HG03060 (cell line): Measurements from ENCODE around the gene POTEH.
"Not testable (repeated sequence)": the region's sequence is repeated elsewhere in the genome, so short reads cannot be mapped to it uniquely, and the experiment has no call there.

Experiments
- ATAC-seq: cut with Tn5 transposase; IDR thresholded peaks from one replicate; pipeline ENCODE4 v1.9.1; 2021; ENCODE audit warnings: low read depth, moderate number of reproducible peaks; ENCODE audit not compliant: unreplicated experiment

Gene POTEH

GRCh38 chr22:15689749-15690125 is at the start of gene POTEH:
TSS of gene POTEH (plus strand) at chr22:15690026. CDS start at chr22:15690078, 52 bp downstream.
- ATAC-seq = not testable (repeated sequence)

DNA sequence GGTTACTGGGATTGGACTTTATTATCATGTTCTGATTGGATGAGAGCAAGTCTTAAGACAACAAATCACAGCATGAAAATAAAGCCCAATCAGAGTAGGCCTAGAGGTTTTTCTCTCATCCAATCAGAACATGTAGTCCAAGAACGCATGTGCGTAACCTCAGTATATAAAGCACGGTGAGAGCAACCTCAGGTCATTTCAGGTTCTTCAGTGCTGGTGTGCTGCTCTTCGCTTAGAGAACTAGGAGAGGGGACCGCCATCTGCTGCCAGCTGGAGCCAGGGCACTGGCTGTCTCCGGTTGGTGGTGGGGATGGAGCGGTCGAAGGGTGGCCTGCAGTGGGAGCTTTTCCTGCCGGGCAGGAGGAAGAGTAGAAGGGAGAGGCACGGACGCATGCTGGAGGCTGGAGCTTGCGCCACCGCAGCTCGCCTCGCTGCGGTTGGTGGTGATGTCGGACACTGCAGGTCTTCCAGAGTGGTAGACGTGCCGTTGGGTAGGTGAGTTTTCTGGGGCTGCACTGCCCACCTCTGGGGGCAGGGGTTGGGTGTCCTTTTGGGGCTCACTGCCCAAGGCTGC is 47.5 kb upstream of the POTEH start:
- ATAC-seq = not testable (repeated sequence)

GRCh38 chr22:15651954-15652353 is 37.9 kb upstream of the POTEH start:
- ATAC-seq = not testable (repeated sequence)

GRCh38 chr22:15652738-15653137 is 37.1 kb upstream of the POTEH start:
- ATAC-seq = not testable (repeated sequence)

GRCh38 chr22:15653241-15653640 is 36.6 kb upstream of the POTEH start:
- not testable (repeated sequence) for ATAC-seq

DNA sequence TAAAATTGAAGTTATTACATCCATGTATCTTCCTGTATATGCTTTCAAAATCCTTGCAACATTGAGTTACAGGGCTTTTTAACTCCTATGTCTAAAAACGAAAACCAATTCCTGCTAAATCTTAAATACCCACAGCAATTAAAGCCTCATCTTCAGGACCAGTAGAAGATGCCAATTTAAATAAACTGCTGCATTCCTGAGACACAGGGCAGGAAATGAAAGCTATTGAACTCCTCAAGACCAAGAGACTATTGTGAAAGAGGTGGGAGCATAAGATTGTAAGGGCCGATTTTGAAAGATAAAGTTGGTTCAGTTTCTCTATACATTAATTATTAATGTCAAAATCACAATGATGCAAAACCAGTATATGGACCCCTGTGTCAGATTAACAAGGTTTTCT is 28.7 kb upstream of the POTEH start:
- ATAC-seq = not testable (repeated sequence)

- ATAC-seq = not testable (repeated sequence)
Observed at GRCh38 chr22:15664682-15665081, 25.1 kb upstream of the POTEH start.

GRCh38 chr22:15665478-15665877 is 24.3 kb upstream of the POTEH start:
- ATAC-seq = not testable (repeated sequence)

- ATAC-seq = not testable (repeated sequence)
Observed at GRCh38 chr22:15669430-15669829, 20.4 kb upstream of the POTEH start.

DNA sequence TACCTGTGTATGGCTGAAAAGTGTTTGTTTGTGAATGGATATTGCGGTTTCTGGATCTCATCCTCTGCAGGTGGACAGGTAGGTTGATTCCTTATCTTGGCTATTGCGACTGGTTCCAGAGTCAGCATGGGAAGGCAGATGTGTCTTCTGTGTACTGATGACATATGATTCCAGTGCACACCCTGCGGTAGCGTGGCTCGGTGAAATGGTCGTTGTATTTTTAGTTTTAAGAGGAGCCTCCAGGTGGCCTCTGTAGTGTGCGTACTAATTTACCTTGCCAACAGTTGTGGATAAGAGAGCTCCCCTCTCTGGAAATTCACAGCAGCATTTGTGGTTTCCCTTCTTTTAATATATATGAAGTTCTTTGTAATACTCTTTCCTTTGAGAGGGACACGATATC is 10.1 kb upstream of the POTEH start:
- not testable (repeated sequence) for ATAC-seq

DNA sequence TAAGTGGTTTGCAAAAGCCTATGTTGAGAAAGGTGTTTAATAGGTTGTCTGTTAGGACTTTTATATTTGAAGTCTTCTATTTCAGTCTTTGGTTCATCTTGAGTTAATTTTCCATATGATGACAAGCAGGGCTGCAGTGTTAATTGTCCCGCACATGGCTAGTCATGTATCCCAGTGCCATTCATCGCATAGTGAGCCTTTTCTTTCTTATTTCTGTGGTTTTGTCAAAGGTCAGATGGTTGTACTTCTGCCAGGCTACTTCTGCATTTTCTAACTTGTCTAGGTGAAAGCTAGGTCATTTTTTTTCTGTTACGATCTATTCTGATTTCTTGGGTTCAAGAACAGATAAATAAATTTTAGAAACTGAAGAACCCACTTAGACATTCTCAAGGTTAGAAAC is 5.7 kb upstream of the POTEH start:
- ATAC-seq = not testable (repeated sequence)

- not testable (repeated sequence) for ATAC-seq
Observed at GRCh38 chr22:15684695-15685094, 5.1 kb upstream of the POTEH start.

DNA sequence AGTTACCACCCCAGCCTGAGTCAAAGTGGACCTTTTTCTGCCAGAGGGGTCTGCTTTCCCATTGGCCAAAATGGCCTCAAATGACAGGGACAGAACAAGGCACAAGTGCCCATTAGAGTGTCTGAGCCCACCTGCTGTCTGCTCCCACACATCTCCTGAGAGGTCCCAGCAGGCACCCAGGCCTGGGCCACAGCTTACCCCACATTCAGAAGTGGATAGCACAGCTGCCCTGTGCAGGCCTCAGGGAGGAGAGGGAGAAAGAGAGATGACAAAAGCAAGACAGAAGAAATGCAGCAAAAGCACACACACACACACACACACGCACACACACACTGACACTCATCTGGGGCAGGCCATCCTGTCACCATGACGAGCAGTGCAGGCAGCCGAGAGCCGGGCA is 4.2 kb upstream of the POTEH start:
- ATAC-seq = not testable (repeated sequence)

DNA sequence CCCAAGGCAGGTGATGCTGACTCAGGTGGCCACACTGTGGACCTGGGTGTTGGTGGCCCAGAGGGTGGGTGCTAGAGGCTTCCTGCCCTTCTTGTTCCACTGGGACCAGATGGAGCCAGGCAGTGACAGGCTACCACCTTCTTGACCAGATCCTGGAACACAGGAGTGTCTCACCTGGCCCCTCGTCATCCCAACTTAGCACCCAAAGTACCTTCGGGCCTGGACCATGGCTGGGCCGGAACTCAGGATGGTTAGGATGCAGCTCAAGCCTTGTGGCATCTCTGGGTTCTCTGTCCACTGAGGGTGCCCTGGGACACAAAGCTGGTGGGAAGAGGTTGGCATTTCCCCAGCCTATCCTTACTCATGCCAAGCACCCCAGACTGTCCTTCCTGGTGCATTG is 2.7 kb upstream of the POTEH start:
- ATAC-seq = not testable (repeated sequence)

GRCh38 chr22:15687676-15688075 is 2.1 kb upstream of the POTEH start:
- ATAC-seq = not testable (repeated sequence)

- not testable (repeated sequence) for ATAC-seq
Observed at GRCh38 chr22:15688090-15688489, 1.7 kb upstream of the POTEH start.

GRCh38 chr22:15689012-15689748 is 646 bp upstream of the POTEH start:
- ATAC-seq = not testable (repeated sequence)

GRCh38 chr22:15713600-15713999 is 23.8 kb downstream of the POTEH start:
- ATAC-seq = not testable (repeated sequence)

- ATAC-seq = not testable (repeated sequence)
Observed at GRCh38 chr22:15714125-15714524, 24.3 kb downstream of the POTEH start.

GRCh38 chr22:15721884-15722283 is 32.1 kb downstream of the POTEH start:
- ATAC-seq = not testable (repeated sequence)

GRCh38 chr22:15729209-15729917 is 39.5 kb downstream of the POTEH start:
- ATAC-seq = not testable (repeated sequence)
